Hematopoietic multipotent progenitor cell treated with erythropoietin and hydrocortisone succinate and interleukin-3 and kit ligand, for 17 days (in vitro differentiated cells): ENCODE data around the gene KIAA1755.

Experiments used
- DNase-seq: peaks from one replicate; pipeline ENCODE4 v3.0.0-alpha.2; 2015; ENCODE audit warnings: low spot score

KIAA1755 gene

DNA sequence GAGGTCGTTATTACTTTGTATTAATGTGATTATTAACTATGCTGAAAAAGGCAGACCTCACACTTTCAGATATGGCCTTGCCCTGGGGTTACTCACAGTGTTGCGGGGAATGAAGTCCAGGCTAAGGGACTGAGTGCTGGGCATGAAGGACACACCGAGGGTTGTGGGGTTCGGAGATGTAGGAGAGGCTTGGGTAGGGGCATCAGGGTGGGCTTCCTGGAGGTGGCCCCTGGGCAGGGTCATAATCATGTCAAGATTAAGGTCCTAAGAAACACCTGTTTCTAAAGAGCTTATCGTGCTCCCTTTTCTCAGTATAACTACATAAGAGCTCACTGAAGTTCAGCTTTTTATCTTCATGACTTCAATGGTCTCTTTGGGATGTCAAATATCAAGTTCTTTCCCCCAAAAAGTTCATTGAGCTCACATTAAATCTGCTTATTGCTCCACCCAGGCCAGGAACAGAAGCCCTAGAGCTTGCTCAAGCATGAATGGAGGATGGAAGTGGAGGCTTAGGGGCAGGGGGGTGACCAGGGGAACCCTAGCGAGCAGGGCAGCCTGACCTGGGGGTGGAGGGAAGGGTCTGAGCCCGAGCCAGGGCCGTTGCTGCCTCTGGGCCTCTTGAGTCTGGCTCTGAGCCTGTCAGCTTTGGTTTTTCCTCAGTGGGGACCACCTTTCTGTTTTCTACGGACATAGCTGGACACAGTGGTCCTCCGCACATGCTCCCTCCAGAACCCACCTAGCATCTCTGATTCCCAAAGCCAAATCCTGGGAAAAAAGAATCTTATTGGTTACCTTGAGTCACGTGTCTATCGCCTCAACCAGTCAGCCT, 58.2 kb downstream of the KIAA1755 start:
- DNase-seq: no peak

DNA sequence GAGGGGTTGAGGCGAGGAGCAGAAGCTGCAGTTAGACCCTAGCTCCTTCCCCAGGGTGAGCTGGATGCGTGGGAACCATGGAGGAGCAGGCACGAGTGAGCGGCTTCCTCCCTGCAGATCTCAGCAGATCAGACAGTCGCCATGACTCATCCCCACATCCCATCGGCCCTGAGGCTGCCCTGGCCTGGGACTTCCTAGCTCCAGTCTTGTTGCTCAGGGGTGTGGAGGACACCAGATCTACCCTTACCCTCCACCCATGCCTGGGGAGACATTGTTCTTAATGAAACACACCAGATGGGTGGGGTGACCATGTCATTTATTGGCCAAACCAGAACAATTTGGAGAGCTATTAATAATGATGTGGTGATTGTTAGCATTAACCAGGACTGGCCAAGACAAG, 59.2 kb downstream of the KIAA1755 start:
- DNase-seq: no peak

DNA sequence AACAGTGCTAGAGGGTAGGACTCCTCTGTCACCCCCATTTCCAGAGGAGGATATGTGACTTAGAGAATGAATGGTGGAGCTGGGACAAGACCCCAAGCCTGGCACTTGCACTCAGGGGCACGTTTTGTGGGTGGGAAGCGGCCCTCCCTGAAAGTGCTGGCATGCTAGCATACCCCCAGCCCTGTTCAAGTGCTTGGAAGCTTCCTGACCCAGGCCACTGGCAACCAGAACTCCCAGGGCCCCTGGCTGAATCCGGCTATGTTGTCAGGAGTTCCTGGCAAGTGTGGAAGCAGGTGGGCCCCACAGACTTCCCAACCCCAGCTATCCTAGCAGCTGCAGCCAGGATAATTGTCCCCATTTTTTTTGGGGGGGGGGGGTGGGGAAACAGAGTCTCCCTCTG, 59.9 kb downstream of the KIAA1755 start:
- DNase-seq: no peak

DNA sequence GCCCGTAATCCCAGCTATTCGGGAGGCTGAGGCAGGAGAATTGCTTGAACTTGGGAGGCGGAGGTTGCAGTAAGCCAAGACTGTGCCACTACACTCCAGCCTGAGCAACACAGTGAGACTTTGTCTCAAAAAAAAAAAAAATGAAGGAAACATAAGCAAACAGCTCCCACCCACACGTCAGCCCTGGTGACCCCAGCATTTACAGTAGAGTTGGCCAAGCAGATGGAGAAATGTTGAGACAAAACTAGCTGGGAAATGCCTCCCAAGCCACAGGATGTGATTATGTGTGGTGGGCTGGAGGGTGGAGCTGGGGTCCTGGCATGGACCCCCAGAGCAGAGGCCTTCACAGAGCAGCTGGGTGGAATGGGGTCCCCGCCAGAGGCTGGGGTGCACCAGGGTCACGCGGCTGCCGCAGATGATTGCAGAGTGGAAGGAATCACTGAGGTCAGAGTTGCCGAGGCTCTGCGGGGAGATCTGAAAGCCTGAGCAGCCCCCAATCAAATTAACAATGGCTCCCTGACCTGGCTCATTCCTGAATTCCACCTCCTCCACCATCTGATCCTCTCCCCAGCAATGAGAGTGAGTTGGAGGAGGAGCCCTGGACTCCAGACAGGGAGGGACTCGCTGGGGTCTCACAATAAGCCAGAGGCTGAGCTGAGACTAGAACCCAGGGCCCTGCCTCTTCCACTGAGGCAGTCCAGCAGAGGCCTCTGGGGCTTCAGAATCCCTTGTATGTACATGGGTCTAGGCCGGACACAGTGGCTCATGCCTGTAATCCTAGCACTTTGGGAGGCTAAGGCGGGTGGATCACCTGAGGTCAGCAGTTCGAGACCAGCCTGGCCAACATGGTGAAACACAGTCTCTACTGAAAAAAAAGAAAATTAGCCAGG, 60.8 kb downstream of the KIAA1755 start:
- no peak for DNase-seq

DNA sequence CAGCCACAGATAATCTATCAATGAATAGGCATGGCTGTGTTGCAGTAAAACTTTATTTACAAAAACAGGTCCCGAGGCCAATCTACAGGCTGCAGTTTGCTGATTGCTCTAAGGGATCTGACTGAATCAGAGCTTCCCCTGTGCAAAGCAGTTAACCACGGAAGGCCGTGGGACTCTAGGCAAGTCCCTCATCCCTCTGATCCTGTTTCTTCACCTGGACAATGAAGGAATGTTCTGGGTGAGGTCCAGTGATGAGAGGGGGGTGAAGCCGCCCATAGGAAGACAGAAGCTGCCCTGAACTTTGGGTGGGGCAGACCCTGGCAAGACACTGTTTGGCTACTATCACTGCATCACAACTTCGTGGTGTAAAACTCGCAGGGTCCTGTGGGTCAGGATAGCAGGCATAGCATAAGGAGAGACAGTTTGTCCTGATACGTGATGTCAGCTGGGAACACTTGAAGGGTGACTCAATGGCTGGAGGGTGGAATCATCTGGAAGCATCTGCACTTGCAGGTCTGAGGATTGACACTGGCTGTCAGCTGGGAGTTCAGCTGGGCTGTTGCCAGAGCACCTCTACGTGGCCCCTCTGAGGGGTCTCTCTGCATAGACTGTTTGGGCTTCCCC, 62.2 kb downstream of the KIAA1755 start:
- no peak for DNase-seq

DNA sequence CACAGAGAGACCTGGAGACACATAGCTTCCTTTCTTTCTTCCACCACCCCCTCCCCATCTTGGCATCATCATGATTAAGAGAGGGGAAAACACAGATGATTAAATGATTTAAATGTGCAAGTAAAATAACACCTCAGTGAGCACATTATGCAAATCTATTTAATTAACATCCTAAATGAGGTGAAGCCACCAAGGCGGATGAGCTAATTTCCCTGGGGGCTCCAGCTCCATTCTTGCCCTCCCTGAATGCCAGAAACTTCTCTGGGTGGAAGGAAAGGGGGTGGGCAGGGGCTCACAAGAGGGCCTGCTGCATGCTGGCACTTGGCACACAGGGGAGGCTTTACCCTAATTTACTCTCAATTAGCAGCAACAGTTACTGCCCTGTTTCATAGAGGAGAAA, 62.9 kb downstream of the KIAA1755 start:
- DNase-seq: no peak

DNA sequence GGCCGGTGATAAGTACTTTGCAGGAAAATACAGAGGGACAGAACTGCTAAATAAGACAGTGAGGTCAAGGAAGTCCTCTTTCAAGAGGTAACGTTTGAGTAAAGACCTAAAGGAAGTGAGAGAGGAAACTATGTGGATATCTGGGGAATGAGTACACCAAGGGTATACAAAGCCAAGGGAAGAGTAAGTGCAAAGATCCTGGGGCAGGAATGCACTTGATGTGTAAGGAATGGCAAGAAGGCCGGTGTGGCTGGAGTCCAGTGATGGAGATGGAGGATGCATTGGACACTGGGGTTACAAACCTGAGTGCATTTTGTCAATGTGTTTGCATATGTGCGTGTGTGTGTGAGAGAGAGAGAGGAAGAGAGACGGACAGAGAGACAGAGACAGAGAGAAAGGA, 63.3 kb downstream of the KIAA1755 start:
- no peak for DNase-seq

DNA sequence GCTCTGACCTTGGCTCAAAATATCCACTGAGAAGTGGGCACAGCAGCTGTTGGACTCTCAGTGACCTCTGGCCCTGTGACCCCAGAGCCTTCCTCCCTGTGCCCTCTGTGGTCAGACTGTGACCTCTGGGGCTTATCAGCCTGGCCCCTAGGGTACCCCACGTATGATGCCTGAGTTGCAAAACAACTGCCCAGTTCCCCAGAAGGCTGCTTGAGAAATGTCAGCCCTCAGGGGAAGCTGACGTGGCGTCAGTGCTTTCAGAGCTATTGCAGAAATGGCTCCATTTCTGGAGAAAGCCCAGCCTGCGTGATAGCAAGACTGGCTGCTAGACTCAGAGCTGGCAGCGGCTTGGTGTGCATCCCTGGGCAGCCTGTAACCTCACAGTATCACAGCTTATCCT, 63.9 kb downstream of the KIAA1755 start:
- no peak for DNase-seq

DNA sequence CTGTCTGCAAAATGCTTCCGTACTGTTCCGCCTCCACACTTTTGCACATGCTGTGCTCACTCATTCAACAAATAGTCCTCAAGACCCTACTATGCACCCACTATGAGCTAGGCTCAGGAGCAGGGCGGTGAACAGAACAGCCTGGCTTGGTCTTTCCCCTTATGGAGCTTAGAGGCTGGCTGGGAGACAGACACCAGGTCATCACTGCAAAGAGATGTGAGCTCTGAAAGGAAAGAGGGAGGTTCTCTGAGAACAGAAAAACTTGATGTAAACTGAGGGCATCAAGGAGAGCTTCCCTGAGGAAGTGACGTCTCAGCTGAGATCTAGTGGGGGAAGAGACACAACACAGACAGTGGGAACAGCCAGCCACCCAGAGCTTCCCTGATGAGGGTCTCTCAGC, 64.5 kb downstream of the KIAA1755 start:
- no peak for DNase-seq

DNA sequence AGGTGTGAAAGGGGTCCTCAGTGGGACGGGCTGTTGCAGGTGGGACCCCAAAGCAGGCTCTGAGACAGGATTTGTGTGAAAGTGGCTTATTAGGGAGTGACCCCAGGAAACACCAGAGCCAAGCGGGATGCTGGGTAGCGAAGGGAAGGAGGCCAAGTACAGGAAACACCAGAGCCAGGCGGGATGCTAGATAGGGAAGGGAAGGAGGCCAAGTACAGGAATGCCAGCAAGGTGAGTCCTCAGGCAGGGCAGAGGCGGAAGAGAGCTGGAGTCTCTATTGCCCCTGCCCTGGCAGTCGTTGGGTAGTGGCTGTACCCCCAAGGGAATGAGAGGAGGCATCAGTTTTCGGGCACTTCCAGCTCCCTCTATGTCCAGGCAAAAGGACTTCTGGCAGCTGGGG, 65.0 kb downstream of the KIAA1755 start:
- DNase-seq: no peak

DNA sequence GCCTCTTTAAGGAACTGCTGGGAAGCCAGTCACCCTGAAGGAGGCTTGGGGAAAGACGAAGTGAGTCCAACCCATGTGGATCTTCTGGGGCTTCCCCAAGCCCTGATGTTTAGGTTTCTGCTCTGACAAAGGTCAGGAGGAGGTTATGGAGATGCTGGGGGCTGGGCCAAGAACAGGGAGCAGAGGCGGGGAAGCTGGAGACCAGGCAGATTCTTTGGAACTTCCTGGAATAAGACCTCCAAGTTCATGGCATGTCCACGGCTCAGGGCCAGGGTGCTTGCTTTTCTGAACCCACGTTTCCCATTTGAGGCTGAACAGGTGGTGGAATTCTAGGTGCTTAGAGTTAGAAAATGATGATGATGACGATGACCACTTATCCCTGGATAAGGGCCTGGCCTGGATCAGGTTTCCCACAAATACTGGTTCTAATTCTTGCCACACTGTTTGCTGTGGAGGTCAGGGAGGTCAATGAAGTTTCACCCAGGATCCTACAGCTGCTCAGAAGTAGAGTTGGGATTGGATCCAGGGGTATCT, 65.5 kb downstream of the KIAA1755 start:
- DNase-seq: no peak

DNA sequence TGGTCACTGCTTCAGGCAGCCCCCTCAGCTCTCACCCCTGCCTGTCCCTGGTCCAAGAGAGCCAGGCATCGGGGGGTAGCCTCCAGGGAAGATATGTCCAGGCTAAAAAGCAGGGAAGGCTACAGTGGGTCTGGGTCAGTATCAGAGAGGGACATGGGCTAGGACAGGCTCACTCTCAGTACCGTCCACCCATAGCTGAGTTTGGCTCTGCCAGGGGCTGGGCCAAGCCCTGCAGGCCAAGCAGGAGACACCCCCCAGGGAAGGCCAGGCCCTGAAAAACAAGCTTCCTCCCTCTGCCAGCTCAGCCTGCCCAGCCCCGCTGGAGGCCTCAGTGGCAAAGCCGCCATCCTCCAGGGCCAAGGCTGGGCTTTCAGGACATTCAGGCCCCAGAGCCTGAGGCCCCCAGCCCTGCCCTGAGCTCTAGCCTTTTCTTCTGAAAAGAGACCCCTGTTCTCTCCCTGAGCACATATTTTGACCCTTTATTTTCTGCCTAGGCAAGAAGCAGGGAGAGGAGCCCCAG, 66.9 kb downstream of the KIAA1755 start:
- no peak for DNase-seq

DNA sequence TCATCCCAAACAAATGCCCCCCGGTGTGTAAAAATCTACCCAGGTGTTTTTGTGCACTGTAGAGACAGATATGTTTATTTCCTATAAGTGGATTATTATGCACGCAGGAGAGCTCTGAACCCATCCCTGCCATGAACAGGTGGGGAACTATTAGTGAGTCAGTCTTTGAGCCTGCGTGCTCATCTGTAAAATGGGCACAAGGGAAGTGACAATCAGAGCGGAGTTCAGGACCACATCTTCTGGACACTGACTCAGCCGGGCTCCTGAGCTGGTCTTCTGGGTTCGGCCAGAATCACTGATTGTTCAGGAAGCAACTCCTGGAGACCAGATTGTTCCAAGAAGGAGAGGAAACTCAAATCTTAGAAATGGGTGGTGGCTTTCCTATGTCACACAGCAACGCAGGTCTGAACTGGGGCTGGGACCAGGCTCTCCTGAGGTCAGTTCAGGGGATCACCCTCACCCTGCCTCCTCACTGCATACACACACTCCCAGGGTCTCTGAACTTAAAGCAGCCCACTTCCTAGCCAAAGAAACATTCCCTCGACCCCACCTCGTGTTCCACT, 68.1 kb downstream of the KIAA1755 start:
- no peak for DNase-seq

DNA sequence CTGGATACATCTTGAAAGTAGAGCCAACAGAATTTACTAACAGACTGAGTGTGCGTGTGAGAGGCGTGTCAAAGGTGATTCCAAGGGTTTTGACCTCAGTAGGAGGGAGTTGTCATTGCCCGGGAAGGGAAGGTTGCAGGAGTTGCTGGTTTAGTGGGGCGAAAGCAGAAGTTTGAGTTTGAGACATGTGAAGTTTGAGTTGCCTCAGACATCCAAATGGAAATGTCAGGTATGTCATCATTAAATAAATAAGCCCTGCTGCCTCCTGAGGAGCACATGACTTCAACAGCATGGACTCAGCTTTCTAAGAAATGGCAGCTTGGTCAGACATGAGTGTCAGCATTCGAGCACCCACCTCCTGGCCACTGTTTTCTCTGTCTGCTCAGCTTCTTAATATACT, 68.9 kb downstream of the KIAA1755 start:
- no peak for DNase-seq

DNA sequence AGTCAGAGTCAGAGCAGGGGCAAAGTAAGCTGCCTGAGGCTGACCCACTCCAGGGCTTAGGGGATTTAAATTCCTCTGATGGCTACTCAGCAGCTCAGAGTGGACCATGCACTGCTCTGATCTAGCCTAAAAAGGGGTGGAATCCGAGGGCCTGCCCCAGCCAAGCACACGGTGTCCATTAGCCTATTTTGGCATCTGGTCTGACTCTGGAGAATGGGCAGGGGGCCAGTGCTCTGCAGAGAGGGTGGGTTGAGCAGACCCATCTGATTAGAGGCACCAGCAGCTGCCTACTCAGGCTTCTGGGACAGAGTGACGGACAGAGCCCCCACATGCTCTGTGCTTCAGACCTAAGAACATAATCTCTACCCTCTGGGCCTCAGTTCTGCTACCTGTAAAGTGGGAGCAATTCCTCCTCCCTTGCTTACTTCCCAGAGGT, 69.6 kb downstream of the KIAA1755 start:
- no peak for DNase-seq

DNA sequence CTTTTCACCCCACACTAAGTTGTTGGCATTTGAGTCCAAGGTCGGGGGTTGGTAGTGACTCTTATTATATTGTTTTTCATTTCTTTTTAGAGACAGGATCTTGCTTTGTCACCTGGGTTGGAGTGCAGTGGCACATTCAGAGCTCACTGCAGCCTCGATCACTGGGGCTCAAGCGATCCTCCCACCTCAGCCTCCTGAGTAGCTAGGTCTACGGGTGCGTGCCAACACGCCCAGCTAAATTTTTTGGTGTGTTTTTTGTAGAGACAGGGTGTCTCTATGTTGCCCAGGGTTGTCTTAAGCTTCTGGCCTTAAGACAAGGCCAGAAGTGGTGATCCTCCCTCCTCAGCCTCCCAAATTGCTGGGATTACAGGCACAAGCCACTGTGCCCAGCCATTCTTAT, 70.4 kb downstream of the KIAA1755 start:
- no peak for DNase-seq

DNA sequence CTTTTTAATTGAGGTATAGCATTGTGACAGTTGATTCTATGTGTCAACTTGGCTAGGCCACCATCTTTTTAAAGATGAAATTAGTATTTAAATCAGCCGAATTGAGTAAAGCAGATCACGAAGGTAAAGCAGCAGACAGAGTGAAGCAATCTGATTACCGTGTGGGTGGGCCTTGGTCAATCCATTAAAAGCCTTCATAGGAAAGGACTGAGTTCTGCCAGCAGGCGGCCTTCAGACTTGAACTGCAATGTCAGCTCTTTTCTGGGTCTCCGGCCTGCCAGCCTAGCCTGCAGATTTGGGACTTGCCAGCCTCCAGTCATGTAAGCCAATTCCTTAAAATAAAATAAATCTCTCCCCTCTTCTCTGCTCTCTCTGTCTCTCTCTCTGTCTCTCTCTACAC, 73.0 kb downstream of the KIAA1755 start:
- DNase-seq: no peak

DNA sequence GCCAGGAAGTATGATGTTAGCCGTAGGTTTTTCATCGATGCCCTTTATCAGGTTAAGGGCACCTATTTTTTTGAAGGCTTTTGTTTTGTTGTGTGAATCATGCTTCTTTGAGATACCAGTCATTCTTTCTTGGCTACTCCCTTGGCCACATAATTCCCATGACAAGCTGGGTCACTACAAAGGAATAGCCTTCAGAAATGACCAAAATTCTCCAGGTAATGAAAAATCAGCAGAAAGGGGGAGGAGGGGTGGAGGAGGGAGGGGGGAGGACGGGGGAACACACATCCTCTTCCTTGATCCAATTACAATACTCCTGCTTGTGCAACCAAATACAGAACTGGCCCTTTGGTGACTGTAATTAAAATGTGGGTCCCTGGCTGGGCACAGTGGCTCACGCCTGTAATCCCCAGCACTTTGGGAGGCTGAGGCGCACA, 73.7 kb downstream of the KIAA1755 start:
- no peak for DNase-seq

DNA sequence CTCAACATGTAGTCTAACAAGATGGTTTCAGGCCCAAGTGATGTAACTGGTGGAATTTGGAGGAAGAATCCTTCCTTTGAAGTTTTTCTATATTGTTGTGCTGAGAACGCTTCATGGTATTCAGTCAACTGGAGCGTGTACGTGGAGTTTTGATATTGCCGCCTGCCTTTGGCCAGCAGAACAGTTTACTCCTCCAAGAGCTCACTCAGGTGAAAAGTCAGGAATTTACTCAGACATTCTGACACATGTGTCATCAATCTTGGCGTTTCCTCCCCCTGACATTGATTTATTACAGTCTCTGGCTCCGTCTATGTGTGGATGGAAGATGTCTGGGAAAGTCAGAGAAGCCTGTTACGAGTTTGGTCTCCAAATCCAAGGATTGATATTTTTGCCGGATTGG, 76.4 kb downstream of the KIAA1755 start:
- no peak for DNase-seq

DNA sequence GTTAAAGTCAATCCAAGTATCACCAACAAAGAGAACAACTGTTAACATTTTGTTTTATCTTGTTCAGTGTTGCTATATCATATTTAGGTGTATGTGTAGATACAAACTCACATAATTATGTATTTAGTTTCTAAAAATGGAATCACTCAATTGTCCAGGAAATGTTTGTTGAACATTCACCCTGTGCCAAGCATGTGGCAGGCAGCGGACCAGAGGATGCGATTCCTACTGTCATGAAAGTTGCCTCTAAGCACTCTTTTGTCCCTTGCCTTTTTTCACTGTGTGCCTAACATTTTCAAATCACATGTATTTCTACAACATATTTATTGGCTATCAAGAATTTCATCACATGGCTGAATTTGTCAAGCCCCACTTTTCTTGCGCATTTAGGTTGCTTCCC, 78.6 kb downstream of the KIAA1755 start:
- DNase-seq: no peak

DNA sequence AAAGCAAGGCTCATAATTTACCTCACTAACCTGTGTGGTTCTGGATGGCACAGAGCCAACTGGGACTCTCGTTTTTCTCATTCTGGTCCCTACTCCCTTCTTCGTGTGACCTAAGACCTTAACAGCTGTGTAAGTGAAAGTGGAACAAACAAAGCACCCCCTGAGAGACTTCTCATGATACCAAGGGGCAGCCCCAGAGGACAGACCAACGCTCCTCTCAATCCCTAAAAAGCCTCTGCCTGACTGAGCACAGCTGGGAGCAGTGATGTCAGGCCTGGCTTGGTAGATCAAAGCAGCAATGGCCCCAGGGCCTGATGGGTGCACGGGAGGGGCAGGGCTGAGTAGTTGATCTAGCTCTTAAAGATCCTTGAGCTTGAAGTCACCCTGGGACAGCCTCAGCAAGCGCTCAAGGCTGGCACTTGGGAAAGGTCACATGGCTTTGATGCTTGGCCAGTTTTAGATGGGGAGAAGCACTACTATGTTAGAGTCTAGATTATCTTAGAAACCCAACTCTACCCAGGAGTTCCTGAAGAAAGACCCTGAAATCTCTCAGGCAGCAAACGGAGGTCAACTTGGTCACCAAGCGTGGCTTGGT, 79.2 kb downstream of the KIAA1755 start:
- no peak for DNase-seq

DNA sequence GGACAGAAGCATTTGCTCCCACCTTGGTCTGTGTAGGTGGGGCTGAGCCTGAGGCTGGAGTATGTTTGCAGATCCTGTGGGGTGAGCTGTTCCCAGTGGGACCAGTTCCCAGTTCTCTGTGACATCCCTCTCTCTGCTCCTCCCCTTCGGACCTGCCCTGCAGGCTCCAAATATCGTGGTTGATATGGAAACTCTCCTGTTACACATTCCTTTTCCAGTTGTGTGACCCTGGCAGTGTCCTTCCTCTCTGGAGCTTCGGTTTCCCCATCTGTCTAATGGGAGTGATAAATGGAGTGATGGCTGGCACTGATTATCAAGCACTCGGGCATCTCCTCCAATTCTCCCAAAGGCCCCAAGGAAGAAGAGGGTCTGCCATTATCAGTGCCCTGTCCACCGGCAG, 79.8 kb downstream of the KIAA1755 start:
- no peak for DNase-seq
